HG03378 (cell line): Measurements from ENCODE around the gene ISG15.
"Not testable (repeated sequence)": the region's sequence is repeated elsewhere in the genome, so short reads cannot be mapped to it uniquely, and the experiment has no call there.

Source experiments
- ATAC-seq: cut with Tn5 transposase; IDR thresholded peaks from one replicate; pipeline ENCODE4 v1.9.1; 2021; ENCODE audit warnings: mild to moderate bottlenecking, moderate library complexity; ENCODE audit not compliant: unreplicated experiment

Gene ISG15

GRCh38 chr1:993379-993995 is 19.8 kb upstream of the ISG15 start:
- no peak for ATAC-seq

GRCh38 chr1:994546-994945 is 18.8 kb upstream of the ISG15 start:
- ATAC-seq, result not testable (repeated sequence)

- ATAC-seq, result no peak
These were observed 17.3 kb upstream of the ISG15 start for GRCh38 chr1:995665-996633.

- no peak for ATAC-seq
These were observed 16.2 kb upstream of the ISG15 start for GRCh38 chr1:996851-997712.

GRCh38 chr1:997713-997992 is 15.6 kb upstream of the ISG15 start:
- no peak for ATAC-seq

- ATAC-seq, result no peak
These were observed 15.1 kb upstream of the ISG15 start for GRCh38 chr1:997993-998744.

GRCh38 chr1:998745-998994 is 14.6 kb upstream of the ISG15 start:
- ATAC-seq, result no peak

GRCh38 chr1:998995-999724 is 14.1 kb upstream of the ISG15 start:
- no peak for ATAC-seq

GRCh38 chr1:999725-1000356 is 13.5 kb upstream of the ISG15 start, which contains the start of gene HES4:
TSS of gene HES4 (minus strand) at chr1:1000097. CDS start at chr1:999973, 124 bp downstream.
- no peak for ATAC-seq

GRCh38 chr1:1000357-1001056 is 12.8 kb upstream of the ISG15 start:
- no peak for ATAC-seq

- ATAC-seq, result no peak
These were observed 12.1 kb upstream of the ISG15 start for GRCh38 chr1:1001057-1001783.

- no peak for ATAC-seq
These were observed 9.5 kb upstream of the ISG15 start for GRCh38 chr1:1003618-1004419.

- no peak for ATAC-seq
These were observed 8.9 kb upstream of the ISG15 start for GRCh38 chr1:1004420-1004779.

- no peak for ATAC-seq
These were observed 8.3 kb upstream of the ISG15 start for GRCh38 chr1:1004780-1005697.

GRCh38 chr1:1005774-1006304 is 7.5 kb upstream of the ISG15 start:
- ATAC-seq, result no peak

GRCh38 chr1:1006305-1007159 is 6.8 kb upstream of the ISG15 start:
- ATAC-seq, result no peak
